D721Med (cell line): ENCODE measurements around the gene ATF7.

ENCODE experiments used
- DNase-seq: peaks from one replicate; pipeline ENCODE4 v3.0.0; 2011; ENCODE audit warnings: low spot score; ENCODE audit not compliant: insufficient read length
- FAIRE-seq: peaks from 2 replicates; lab custom pipeline; 2011; peaks lifted over from hg19 to GRCh38; lab: Jason Lieb, UNC
- TF ChIP-seq, protein P1 (sequence below): IDR thresholded peaks from 2 replicates; pipeline ENCODE4 v1.5.1; 2012; ENCODE audit warnings: mild to moderate bottlenecking, control low read depth; ENCODE audit not compliant: insufficient read depth; ENCODE audit errors: missing control alignments

The ATF7 gene

DNA sequence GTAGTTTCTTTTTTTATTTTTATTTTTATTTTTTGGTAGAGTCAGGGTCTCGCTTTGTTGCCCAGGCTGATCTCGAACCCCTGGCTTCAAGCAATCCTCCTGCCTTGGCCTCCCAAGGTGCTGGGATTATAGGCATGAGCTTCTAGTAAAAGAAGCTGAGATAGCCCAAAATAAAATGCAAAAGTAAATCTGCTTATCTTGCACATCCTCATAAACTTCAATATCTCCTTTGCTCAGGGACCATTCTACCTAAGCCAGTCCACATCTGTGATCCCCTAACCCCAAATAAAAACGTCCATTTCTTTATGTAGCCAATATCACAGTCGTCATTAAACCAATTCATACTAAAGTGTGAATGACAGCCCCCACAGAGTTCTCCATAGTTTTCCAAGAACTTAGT, 36.3 kb downstream of the ATF7 start:
- TF ChIP-seq, protein P1, sequence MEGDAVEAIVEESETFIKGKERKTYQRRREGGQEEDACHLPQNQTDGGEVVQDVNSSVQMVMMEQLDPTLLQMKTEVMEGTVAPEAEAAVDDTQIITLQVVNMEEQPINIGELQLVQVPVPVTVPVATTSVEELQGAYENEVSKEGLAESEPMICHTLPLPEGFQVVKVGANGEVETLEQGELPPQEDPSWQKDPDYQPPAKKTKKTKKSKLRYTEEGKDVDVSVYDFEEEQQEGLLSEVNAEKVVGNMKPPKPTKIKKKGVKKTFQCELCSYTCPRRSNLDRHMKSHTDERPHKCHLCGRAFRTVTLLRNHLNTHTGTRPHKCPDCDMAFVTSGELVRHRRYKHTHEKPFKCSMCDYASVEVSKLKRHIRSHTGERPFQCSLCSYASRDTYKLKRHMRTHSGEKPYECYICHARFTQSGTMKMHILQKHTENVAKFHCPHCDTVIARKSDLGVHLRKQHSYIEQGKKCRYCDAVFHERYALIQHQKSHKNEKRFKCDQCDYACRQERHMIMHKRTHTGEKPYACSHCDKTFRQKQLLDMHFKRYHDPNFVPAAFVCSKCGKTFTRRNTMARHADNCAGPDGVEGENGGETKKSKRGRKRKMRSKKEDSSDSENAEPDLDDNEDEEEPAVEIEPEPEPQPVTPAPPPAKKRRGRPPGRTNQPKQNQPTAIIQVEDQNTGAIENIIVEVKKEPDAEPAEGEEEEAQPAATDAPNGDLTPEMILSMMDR = no peak
- FAIRE-seq (no peak), DNase-seq (no peak)

DNA sequence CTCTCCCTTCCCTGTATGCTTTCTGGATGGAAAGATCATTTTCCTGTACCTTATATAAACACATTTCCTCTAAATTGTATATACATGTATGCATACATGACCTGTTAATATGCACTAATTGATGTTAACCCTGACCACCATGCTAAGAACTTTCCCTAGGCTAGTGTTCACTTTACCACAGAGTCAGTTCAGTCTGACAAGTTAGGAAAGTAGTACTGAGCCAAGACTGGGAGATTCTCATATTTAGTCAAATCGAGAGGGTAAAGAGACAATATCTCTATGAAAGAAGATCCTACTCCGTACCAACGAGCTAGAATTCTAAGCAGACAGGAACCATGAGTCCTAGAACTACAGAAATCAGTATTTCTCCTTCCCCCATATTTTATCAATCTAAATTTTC, 36.8 kb downstream of the ATF7 start:
- FAIRE-seq = no peak
- no peak for DNase-seq

DNA sequence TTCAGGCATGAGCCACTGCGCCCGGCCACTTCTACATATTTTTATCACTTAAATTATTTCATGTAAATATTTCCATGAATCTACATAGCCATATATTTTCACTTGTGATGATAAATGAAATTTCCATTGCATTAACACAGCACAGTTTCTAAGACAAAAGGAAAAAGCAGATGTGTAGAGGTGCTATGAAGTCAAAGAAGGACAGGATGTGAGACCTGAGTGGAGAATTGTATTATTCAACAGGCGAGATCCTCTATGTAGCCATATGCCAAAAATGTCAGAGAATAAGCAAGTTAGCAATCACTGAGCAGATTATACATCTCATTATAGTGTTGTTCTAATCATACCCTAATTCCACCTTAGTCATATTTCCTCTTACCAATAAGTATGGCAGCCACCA, 38.1 kb downstream of the ATF7 start:
- no peak for FAIRE-seq
- DNase-seq = no peak
- TF ChIP-seq, protein P1 = no peak

More for the DNA sequence above, 36.8 kb downstream of the ATF7 start:
- TF ChIP-seq, protein P1 = no peak

DNA sequence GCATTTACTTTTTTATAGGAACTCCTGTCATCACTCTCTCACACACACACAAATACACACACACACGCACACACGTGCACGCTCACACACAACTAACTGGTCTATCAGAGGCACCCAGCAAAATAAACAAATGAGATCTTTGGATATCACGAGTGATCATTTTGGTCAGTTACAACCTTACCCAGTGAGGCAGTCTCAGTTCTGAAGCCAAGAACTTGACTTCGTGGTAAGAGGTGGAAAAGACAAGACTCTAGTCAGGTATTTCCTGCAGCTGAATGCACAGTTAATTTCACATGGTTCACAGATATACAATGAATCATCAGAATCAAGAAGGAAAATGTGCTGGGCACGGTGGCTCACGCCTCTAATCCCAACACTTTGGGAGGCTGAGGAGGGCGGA, 39.4 kb downstream of the ATF7 start:
- TF ChIP-seq, protein P1 = no peak
- DNase-seq (no peak), FAIRE-seq (no peak)

DNA sequence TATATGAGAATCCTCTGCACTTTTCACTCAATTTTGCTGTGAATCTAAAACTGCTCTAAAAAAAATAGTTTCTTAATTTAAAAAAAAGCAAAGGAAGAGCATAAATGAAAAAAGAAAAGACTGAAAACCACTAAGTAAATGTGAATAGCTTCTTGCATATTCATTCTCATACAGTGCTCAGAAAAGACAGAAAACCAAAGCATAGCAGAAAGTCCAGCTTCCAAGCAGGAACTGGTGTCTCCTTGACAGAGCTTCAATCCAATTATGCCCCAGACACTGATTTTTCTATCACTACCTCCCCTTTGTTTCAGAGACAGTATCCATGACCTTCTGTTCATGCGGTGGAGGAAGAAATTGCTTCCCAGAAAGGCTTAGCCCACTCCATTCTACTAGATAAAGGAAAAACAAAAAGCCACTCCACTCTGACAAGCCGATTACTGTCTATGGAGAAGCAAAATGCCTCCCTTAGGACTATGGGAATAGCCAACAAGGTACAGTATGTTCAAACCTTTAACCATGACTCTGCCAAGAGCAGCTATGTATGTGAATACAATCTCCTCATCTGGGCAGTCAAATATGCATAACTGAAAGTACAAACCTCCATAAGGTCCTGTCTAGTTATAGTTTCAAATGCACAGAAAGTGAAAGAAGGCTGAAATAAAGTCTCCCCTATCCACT, 40.6 kb downstream of the ATF7 start:
- FAIRE-seq = peak; percentile 25
- no peak for DNase-seq
- TF ChIP-seq, protein P1 = no peak

DNA sequence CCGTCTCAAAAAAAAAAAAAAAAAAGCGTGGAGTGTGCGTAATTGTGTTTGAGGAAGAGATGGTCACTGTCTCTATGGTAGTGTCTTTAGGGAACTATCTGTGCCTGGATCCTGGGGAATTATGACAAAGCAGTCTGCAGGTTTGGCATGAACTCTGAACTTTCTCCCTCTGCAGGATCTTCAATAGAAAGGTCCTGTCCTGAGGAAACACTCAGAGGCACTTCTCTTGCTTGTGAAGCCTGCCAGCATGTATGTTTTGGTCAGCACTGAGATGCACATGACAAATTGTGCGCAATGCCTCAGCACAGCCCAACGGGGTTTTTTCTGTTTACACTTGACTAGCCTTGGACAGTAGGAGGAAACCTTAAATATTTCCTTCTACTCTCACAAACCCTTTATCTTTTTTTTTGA, 46.6 kb downstream of the ATF7 start:
- DNase-seq = no peak
- TF ChIP-seq, protein P1 = no peak
- no peak for FAIRE-seq

DNA sequence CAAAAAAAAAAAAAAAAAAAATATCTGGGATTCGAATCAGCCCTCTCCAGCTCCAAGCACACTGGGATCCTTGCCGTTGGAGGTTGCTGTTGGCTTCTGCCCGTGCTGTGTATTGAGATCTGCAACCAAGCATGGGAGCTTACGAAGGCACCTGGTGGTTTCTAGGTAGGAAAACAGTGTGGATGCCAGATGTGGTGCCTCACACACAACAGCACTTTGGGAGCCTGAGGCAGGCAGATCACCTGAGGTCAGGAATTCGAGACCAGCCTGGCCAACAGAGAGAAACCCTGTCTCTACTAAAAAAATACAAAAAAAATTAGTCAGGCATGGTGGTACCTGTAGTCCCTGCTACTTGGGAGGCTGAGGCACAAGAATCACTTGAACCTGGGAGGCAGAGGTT, 47.4 kb downstream of the ATF7 start:
- DNase-seq (no peak), FAIRE-seq (no peak)
- TF ChIP-seq, protein P1 = no peak
